Panc1 (cell line): ENCODE data around the gene DHRS4. TPM values are rescaled to one million over a fixed set of nuclear protein-coding genes. Genes with fewer than 3 reads are reported as not detected.
"Not testable (repeated sequence)": the region's sequence is repeated elsewhere in the genome, so short reads cannot be mapped to it uniquely, and the experiment has no call there.

Experiments
- ATAC-seq: fragments of 200-7000 bp; cut with Tn5 transposase; 2 replicates; pipeline ENCODE4 v1.9.1; 2020; ENCODE audit warnings: mild to moderate bottlenecking, moderate library complexity
- BruUV-seq: library from RNA; stranded (reverse); fragments of 400-500 nt; replicated peaks from 2 replicates; lab custom pipeline; 2021; lab: Mats Ljungman, UMichigan
- CTCF ChIA-PET: fragments of 300-600 bp; sonication (Branson Sonifier 250); formaldehyde crosslinking; loops from one replicate; lab custom pipeline; 2022; ENCODE audit warnings: antibody characterized with exemption; lab: Charles Lee
- POLR2A ChIA-PET: fragments of 300-600 bp; sonication (Branson Sonifier 250); formaldehyde crosslinking; loops from one replicate; lab custom pipeline; 2022; ENCODE audit warnings: antibody characterized with exemption; lab: Charles Lee
- DNase-seq: peaks from one replicate; pipeline ENCODE4 v3.0.0-alpha.2; 2010; ENCODE audit warnings: low read depth, low spot score
- H3K27ac ChIP-seq: 2 replicates; pipeline ENCODE4 v1.5.1; 2011; ENCODE audit warnings: mild to moderate bottlenecking, low read length, inconsistent platforms
- H3K27me3 ChIP-seq: fragments of 200-500 bp; sonication (Bioruptor generic); 2 replicates; pipeline ENCODE4 v1.6.0; 2014; ENCODE audit warnings: low read length, inconsistent platforms; ENCODE audit not compliant: control insufficient read depth, insufficient read depth
- H3K36me3 ChIP-seq: fragments of 200-500 bp; sonication (Bioruptor generic); 2 replicates; pipeline ENCODE4 v1.5.1; 2014; ENCODE audit warnings: inconsistent platforms, mild to moderate bottlenecking, low read length, moderate library complexity; ENCODE audit not compliant: control insufficient read depth, insufficient read depth
- H3K4me1 ChIP-seq: 2 replicates; pipeline ENCODE4 v1.5.1; 2011; ENCODE audit warnings: inconsistent platforms, mild to moderate bottlenecking, low read length, moderate library complexity; ENCODE audit not compliant: control insufficient read depth, insufficient read depth
- H3K4me3 ChIP-seq, 2 experiments: 2 replicates each; pipeline ENCODE4 v1.5.1; 2011 to 2012; ENCODE audit warnings: low read depth in 2 of 2, low read length in 2 of 2, mild to moderate bottlenecking in 2 of 2, inconsistent platforms in 1 of 2, moderate library complexity in 1 of 2
- H3K9me3 ChIP-seq: fragments of 200-500 bp; sonication (Bioruptor generic); 2 replicates; pipeline ENCODE4 v1.5.1; 2014; ENCODE audit warnings: low read depth, mild to moderate bottlenecking, inconsistent platforms, low read length, moderate library complexity; ENCODE audit not compliant: control insufficient read depth, insufficient read depth
- CTCF ChIP-seq: fragments of 450-650 bp; IDR thresholded peaks from 2 replicates; pipeline ENCODE4 v1.5.1; 2017; ENCODE audit warnings: mild to moderate bottlenecking
- REST ChIP-seq, 2 experiments: IDR thresholded peaks; 2 replicates each; pipeline ENCODE4 v1.6.1; 2011 to 2012; ENCODE audit warnings: low read depth in 2 of 2, control low read depth in 1 of 2, low read length in 1 of 2, mild to moderate bottlenecking in 1 of 2, moderate library complexity in 1 of 2; ENCODE audit not compliant: insufficient read depth in 1 of 2
- SIN3A ChIP-seq: IDR thresholded peaks from 2 replicates; pipeline ENCODE4 v1.6.1; 2012; ENCODE audit warnings: low read depth, mild to moderate bottlenecking, low read length, moderate library complexity, borderline replicate concordance; ENCODE audit not compliant: insufficient read depth
- TCF7L2 ChIP-seq: IDR thresholded peaks from 2 replicates; pipeline ENCODE4 v1.6.1; 2011; ENCODE audit warnings: mild to moderate bottlenecking, low read depth, low read length, inconsistent platforms
- in situ Hi-C: cut with HindIII; loops from 2 replicates; pipeline ENCODE4 v1.10.0; 2016; ENCODE audit warnings: low sequenced_read_pairs, low pct_unique_long_range_greater_than_20kb
- intact Hi-C: fragments of 100-400 bp; cut with micrococcal nuclease; formaldehyde crosslinking; loops from one replicate; pipeline ENCODE4 v1.10.0; 2022; ENCODE audit not compliant: unreplicated experiment
- total RNA-seq: library from RNA; stranded (reverse); gene quantifications from one replicate; pipeline ENCODE4 v1.2.1, GENCODE V29; 2021; ENCODE audit not compliant: unreplicated experiment

DHRS4 gene
- total RNA-seq, 1 experiment from 2014 or later = 13.5 TPM

GRCh38 chr14:23951136-23951466 is 2.5 kb upstream of the DHRS4 start:
- H3K27ac ChIP-seq, H3K4me1 ChIP-seq, CTCF ChIA-PET, H3K27me3 ChIP-seq, H3K9me3 ChIP-seq, BruUV-seq, POLR2A ChIA-PET, DNase-seq, ATAC-seq, H3K36me3 ChIP-seq, in situ Hi-C loops, H3K4me3 ChIP-seq: not testable (repeated sequence)
- intact Hi-C loops = loop anchor here (5.0 kb wide), 1 partner anchor 224 kb away; no protein-coding TSS in a partner anchor

GRCh38 chr14:23951590-23952201 is 1.9 kb upstream of the DHRS4 start:
- ATAC-seq (no peak), DNase-seq (no peak)
- intact Hi-C loops = loop anchor here (5.0 kb wide), 1 partner anchor 224 kb away; no protein-coding TSS in a partner anchor
- H3K4me1 ChIP-seq = no peaks in the 10 kb centered on the region
- H3K27ac ChIP-seq = no peak overlapping the region
- in situ Hi-C loops = no loop called here
- BruUV-seq = no TSS peak
- POLR2A ChIA-PET = no interaction called here
- CTCF ChIA-PET = no interaction called here
- H3K36me3 ChIP-seq = no peaks in the 10 kb centered on the region
- no peaks in the 10 kb centered on the region for H3K9me3 ChIP-seq
- H3K4me3 ChIP-seq = no peak overlapping the region
- TF ChIP-seq REST (IDR thresholded peaks at IDR 0.05; ENCODE audit: insufficient read depth in 1 of 2, low read depth in 2 of 2, low read length in 1 of 2) = no peak
- no peak for TF ChIP-seq SIN3A
- TF ChIP-seq CTCF = 0 out of 2 replicates have a peak, but pooled peaks have one; percentile 17
- no peak for TF ChIP-seq TCF7L2
- no peaks in the 10 kb centered on the region for H3K27me3 ChIP-seq

- CTCF ChIA-PET, H3K9me3 ChIP-seq, BruUV-seq, in situ Hi-C loops, DNase-seq, H3K36me3 ChIP-seq, H3K27me3 ChIP-seq, H3K4me1 ChIP-seq, POLR2A ChIA-PET: not testable (repeated sequence)
- intact Hi-C loops = loop anchor here (5.0 kb wide), 1 partner anchor 226 kb away; no protein-coding TSS in a partner anchor
- Histone ChIP-seq H3K4me3 (peak overlapping the region; percentile 68 to 69), H3K27ac (peak overlapping the region; percentile 75; the same call in 1 of the 2 replicates)
- peak; percentile 17; the same call in 1 of the 2 replicates for ATAC-seq
These were observed 480 bp upstream of the DHRS4 start for GRCh38 chr14:23953116-23953463.
